GM12872 (cell line): Measurements from ENCODE around the gene MAN1C1.

Experiments
- TF ChIP-seq, protein P1 (sequence below): IDR thresholded peaks from 3 replicates; pipeline ENCODE4 v1.5.1; 2011; ENCODE audit warnings: low read depth, mild to moderate bottlenecking, low read length, moderate library complexity; ENCODE audit not compliant: insufficient read depth

MAN1C1 gene

DNA sequence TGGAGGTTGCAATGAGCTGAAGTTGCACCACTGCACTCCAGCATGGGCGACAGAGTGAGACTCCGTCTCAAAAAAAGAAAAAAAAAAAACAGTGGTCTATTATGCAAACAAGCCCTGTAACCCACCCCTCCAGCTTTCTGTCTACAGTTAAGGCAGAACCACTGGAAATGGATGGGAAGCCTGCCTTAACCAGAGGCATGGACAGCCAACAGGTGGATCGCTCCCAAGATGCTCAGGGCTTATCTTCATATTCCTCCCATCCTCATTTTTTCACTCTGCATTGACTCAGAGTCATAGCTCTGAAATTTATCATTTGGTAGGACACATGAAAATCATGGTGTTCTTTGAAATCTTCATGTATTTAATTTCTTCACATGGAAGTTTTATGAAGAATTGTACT, 211.9 kb downstream of the MAN1C1 start:
- TF ChIP-seq, protein P1, sequence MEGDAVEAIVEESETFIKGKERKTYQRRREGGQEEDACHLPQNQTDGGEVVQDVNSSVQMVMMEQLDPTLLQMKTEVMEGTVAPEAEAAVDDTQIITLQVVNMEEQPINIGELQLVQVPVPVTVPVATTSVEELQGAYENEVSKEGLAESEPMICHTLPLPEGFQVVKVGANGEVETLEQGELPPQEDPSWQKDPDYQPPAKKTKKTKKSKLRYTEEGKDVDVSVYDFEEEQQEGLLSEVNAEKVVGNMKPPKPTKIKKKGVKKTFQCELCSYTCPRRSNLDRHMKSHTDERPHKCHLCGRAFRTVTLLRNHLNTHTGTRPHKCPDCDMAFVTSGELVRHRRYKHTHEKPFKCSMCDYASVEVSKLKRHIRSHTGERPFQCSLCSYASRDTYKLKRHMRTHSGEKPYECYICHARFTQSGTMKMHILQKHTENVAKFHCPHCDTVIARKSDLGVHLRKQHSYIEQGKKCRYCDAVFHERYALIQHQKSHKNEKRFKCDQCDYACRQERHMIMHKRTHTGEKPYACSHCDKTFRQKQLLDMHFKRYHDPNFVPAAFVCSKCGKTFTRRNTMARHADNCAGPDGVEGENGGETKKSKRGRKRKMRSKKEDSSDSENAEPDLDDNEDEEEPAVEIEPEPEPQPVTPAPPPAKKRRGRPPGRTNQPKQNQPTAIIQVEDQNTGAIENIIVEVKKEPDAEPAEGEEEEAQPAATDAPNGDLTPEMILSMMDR, result no peak

- TF ChIP-seq, protein P1, result no peak
Observed at GRCh38 chr1:25829046-25829445, 212.5 kb downstream of the MAN1C1 start.

DNA sequence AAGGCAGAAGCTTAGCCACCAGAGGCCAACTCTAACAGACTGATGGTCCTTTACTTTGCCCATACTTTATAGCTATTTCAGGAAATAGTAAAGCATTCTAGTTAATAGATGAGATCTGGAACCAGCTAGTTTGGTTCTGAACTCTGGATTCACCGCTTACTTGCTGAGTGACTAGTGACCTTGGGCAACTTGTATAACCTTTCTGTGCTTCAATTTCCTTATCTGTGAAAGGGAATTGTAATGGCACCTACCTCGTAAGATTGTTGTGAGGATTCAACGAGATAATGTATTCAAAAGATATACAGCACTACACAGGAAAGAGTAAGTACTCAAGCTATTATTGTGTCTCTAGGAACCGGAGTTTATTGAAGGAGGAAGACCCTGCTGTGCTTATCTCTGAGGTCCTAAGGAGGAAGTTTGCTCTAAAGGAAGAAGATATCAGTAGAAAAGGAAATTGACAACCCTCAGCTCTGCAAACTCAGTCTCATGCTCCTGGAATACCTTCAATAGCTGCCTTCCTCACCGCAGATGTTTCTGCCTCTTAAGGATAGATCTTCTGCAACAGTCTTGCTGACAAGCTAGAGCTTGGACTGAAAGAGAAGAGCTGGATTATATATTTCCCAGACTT, 215.1 kb downstream of the MAN1C1 start:
- TF ChIP-seq, protein P1, result no peak

GRCh38 chr1:25832336-25833037, 215.9 kb downstream of the MAN1C1 start:
- TF ChIP-seq, protein P1, result no peak

- TF ChIP-seq, protein P1, result no peak
Observed at GRCh38 chr1:25833158-25833557, 216.6 kb downstream of the MAN1C1 start.
